DOHH2 (cell line): ENCODE data around the gene TLNRD1.

Source experiments
- EZH2phosphoT487 ChIP-seq: fragments of 200-600 bp; sonication (generic); IDR thresholded peaks from 2 replicates; pipeline ENCODE4 v1.6.1; 2017; ENCODE audit warnings: borderline replicate concordance, mild to moderate bottlenecking, antibody characterized with exemption, low read length, moderate library complexity, mixed read lengths
- TF ChIP-seq, protein P1 (sequence below): fragments of 200-600 bp; sonication (generic); IDR thresholded peaks from one replicate; pipeline ENCODE4 v1.5.1; 2014; ENCODE audit warnings: antibody characterized with exemption, mild to moderate bottlenecking, low read depth, low read length; ENCODE audit not compliant: poor library complexity, severe bottlenecking

- TF ChIP-seq, protein P1, sequence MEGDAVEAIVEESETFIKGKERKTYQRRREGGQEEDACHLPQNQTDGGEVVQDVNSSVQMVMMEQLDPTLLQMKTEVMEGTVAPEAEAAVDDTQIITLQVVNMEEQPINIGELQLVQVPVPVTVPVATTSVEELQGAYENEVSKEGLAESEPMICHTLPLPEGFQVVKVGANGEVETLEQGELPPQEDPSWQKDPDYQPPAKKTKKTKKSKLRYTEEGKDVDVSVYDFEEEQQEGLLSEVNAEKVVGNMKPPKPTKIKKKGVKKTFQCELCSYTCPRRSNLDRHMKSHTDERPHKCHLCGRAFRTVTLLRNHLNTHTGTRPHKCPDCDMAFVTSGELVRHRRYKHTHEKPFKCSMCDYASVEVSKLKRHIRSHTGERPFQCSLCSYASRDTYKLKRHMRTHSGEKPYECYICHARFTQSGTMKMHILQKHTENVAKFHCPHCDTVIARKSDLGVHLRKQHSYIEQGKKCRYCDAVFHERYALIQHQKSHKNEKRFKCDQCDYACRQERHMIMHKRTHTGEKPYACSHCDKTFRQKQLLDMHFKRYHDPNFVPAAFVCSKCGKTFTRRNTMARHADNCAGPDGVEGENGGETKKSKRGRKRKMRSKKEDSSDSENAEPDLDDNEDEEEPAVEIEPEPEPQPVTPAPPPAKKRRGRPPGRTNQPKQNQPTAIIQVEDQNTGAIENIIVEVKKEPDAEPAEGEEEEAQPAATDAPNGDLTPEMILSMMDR = no peak
- TF ChIP-seq EZH2phosphoT487 = no peak
Measured at GRCh38 chr15:81014446-81015093, 13.8 kb downstream of the TLNRD1 start.
